Activated CD4-positive, alpha-beta T cell treated with anti-CD3 and anti-CD28 coated beads for 1 hour (primary cell): ENCODE data around the gene FFAR4.
"Not testable (repeated sequence)": the region's sequence is repeated elsewhere in the genome, so short reads cannot be mapped to it uniquely, and the experiment has no call there.

Experiments used
- DNase-seq: peaks from one replicate; pipeline ENCODE4 v3.0.0-alpha.2; 2020

FFAR4 gene

GRCh38 chr10:93566435-93567276, at the start of gene FFAR4:
TSS of gene FFAR4 (plus strand) at chr10:93566665. CDS start at chr10:93566721, 56 bp downstream.
- no peak for DNase-seq

- DNase-seq = no peak
Measured at GRCh38 chr10:93518531-93518930, 47.9 kb upstream of the FFAR4 start.

- no peak for DNase-seq
Measured at GRCh38 chr10:93535293-93535692, 31.2 kb upstream of the FFAR4 start.

DNA sequence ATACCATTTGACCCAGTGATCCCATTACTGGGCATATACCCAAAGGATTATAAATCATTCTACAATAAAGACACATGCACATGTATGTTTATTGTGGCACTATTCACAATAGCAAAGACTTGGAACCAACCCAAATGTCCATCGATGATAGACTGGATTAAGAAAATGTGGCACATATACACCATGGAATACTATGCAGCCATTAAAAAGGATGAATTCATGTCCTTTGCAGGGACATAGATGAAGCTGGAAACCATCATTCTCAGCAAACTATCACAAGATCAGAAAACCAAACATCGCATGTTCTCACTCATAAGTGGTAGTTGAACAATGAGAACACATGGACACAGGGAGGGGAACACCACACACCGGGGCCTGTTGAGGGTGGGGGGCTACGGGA, 25.6 kb upstream of the FFAR4 start:
- not testable (repeated sequence) for DNase-seq

DNA sequence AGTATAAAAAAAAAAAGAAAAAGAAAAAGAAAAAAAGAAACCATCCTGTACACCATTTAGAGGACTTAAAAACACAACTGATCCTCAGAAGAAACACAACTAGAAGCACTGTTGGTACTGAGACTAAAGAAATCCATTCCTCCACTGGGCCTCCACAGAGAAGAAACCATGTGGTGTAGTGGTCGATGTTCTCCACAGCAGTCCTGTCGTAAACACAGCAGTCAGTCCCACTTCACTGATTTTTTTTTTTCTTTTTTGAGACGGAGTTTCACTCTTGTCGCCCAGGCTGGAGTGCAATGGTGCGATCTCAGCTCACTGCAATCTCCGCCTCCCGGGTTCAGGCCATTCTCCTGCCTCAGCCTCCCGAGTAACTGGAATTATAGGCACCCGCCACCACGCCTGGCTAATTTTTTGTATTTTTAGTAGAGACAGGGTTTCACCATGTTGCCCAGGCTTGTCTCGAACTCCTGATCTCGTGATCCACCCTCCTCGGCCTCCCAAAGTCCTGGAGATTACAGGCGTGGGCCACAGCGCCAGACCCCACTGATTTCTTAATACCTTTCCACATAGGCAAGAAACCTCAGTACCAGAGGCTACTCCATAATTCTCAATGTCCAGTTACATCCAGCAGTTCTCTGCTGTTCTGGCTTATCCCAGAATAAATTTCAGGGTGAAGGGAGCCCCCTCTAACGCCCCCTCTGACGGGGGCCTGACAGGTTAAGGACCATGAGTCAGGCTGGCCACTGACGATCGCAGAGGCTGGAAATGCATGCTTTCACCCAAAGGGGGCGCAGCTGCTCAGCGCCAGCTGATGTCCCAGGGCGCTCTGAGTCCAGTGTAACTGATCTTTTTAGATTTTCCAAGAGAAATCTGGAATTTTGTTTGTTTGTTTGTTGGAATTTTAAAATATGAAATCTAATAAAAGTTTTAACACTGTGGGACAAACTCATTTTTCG, 24.8 kb upstream of the FFAR4 start:
- DNase-seq = no peak

GRCh38 chr10:93542358-93542791, 24.1 kb upstream of the FFAR4 start:
- DNase-seq = no peak

DNA sequence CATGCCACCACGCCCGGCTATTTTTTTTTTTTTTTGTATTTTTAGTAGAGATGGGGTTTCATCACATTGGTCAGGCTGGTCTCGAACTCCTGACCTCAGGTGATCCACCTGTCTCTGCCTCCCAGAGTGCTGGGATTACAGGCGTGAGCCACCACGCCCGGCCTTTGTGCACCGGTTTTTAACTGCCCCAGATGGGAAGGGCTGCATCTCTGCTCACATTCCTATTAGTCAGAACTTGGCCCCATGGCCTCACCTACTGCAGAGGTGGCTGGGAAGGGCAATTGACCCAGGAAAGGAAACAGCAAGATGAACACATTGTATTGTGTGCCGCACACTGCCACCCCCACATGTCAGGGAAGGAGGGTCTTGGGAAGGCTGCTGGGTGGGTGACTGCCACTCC, 19.5 kb upstream of the FFAR4 start:
- not testable (repeated sequence) for DNase-seq

GRCh38 chr10:93547522-93547921, 18.9 kb upstream of the FFAR4 start:
- no peak for DNase-seq

DNA sequence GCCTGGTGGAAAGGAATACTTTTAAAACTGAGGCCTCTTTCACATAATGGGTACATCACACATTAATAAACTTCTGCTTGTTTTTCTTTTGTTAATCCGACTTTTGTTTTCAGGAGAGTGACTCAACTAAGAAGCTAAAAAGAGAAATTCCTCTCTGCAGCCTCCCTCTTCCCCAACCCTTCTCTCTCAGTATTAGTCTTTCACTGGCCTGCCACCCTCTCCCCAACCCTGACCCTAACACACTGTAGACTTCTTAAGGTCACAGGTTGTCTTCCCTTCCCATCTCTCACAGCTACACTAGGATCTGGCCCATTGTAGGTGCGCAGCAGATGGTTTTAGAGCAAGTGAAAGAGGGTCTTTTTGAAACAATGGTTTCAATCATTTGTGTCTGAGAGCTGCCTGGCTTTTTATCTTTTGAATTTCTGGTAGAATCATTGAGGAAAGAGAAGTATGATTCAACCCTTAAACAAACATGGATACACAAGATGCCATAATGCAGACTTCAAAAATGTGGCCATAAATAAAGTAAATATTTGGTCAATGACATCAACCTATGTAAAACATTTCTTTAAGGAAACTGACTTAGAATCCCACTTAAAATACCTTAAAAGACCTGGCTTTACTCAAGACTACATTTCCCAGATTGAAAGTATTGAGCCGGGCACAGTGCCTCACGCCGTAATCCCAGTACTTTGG, 17.9 kb upstream of the FFAR4 start:
- DNase-seq = no peak

- no peak for DNase-seq
Measured at GRCh38 chr10:93550606-93551005, 15.9 kb upstream of the FFAR4 start.

GRCh38 chr10:93552780-93553179, 13.7 kb upstream of the FFAR4 start:
- no peak for DNase-seq

DNA sequence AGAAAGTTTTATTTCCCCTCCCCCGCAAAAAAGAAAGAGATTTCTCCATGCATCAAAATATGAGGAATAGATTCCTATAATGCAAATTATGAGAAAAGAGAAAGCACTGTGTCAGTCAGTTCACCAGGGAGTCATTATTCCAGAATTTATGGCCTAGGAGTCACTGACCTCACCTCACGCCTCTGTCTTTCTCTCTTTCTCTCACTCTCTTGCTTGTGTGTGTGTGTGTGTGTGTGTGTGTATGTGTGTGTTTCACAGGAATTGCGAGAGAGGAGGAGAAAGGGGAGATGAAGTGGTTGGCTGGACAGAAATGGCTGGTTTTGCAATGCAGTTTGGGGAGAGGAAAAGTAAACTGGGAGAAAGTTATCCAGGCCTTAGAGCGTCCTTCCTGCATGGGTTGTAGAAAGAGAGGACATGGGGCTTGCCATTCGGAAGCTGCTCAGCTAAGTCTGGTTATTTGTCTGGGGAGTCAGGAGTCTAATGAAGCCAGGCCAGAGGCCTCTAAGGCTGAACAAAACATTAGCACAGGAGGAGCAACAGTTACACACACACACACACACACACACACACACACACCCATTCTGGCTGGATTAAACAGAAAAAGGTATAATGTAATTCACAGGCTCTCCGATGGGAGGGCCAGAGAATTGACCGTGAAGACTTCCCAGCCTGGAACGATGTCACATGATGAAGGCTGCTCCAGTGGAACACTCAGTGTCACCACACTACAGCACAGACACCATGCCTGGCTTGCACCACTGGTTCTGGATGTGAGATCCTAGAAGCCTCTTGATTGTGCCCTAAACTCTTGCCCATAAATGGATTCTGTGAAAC, 12.8 kb upstream of the FFAR4 start:
- no peak for DNase-seq

DNA sequence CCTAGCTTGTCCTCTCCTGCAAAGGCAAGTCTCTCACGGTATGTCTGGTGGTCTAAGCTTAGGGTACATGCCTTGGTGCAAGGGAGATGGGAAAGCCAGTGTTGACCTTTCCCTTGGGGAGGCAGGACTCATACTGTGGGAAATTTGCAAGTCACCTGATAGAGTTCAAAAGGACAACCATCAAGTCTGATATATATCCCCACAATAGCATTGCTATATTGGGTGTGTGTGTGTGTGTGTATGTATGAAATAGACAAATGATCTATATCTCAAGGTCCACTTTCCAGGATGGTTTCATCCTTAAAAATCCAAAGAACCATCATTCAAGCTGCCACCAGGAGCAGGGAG, 12.2 kb upstream of the FFAR4 start:
- DNase-seq = no peak

- DNase-seq = no peak
Measured at GRCh38 chr10:93554760-93555432, 11.6 kb upstream of the FFAR4 start.

GRCh38 chr10:93559490-93559889, 7.0 kb upstream of the FFAR4 start:
- DNase-seq = no peak

GRCh38 chr10:93560541-93560940, 5.9 kb upstream of the FFAR4 start:
- DNase-seq = no peak

GRCh38 chr10:93565446-93565845, 1.0 kb upstream of the FFAR4 start:
- DNase-seq = no peak

GRCh38 chr10:93567277-93568104, 1.0 kb downstream of the FFAR4 start:
- no peak for DNase-seq

DNA sequence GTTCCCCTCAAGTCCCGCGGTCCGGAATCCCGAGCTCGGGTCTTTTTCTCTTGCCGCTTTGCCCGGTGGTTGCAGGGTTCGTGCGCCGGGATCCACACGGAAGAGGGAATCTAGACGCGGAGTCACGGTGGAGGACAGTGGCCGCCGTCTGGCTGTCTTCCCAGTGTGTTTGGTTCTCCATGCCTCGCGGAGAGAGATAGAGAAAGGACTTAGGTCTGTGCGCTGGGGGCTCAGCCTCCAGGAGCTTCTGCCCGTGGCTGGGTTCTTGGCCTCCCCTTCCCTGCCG, 1.6 kb downstream of the FFAR4 start:
- DNase-seq = no peak

- DNase-seq = no peak
Measured at GRCh38 chr10:93570383-93570782, 3.9 kb downstream of the FFAR4 start.

GRCh38 chr10:93572606-93573005, 6.1 kb downstream of the FFAR4 start:
- DNase-seq = no peak
